Activated gamma-delta T cell treated with Interleukin-2 at 50 U/mL for 16 hours (primary cell): Measurements from ENCODE around the gene POLR2L.

Experiments used
- DNase-seq: peaks from one replicate; pipeline ENCODE4 v3.0.0-alpha.2; 2020

POLR2L gene

DNA sequence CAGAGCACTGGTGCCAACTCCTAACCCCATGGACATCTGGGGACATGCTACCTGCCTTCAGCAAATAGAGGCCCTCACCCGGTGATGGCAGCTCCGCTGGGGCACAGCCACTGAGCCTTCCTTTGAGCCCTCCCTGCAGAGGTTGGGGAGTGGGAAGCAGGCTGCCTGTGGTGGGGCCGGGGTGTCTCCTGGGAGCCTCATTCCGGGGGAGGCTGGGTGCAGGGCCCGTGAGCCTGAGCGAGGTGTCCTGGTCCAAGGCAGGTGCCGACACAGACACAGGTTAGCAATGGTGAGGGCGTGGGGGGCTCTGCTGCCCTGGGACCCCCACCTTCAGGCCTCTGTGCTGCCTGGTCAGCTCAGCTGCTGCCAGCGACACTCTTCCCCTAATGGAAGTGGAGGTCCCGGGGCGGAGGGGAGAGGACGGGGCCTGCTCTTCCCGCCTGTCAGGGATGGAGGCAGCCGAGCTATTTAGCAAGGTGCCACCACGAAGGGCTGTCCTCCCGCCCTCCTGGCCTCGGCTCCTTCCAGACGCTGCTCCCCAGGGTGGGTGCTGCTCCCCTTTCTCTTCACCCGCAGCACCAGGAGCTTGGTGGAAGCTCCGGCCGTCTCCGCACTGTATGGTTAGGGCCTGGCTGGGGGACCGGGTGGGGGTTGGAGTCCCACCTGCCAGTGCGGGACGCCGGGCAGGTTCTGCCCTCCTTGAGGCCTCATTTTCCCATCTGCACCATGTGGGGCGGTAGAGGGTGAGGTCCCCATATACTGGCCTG, 11.5 kb upstream of the POLR2L start:
- no peak for DNase-seq

DNA sequence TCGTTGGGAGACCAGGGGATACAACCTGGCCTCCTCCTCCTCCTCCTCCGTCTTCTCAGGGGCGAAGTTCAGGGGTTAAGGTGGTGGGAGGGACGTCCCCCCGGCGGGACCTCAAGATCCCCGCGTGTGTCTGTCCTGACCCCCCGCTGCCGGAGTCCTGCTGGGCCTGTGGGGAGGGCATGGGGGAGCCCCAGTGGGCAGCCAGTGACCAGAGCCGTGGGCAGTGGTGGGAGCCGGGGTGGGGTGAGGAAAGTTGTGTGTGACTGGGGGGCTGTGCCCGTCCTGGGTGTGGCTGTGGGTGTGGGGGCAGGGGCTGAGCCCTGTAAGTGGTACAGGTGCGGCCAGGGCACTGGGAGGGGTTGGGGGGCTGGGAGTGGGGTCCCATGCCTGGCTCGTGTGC, 10.4 kb upstream of the POLR2L start:
- DNase-seq, result no peak

DNA sequence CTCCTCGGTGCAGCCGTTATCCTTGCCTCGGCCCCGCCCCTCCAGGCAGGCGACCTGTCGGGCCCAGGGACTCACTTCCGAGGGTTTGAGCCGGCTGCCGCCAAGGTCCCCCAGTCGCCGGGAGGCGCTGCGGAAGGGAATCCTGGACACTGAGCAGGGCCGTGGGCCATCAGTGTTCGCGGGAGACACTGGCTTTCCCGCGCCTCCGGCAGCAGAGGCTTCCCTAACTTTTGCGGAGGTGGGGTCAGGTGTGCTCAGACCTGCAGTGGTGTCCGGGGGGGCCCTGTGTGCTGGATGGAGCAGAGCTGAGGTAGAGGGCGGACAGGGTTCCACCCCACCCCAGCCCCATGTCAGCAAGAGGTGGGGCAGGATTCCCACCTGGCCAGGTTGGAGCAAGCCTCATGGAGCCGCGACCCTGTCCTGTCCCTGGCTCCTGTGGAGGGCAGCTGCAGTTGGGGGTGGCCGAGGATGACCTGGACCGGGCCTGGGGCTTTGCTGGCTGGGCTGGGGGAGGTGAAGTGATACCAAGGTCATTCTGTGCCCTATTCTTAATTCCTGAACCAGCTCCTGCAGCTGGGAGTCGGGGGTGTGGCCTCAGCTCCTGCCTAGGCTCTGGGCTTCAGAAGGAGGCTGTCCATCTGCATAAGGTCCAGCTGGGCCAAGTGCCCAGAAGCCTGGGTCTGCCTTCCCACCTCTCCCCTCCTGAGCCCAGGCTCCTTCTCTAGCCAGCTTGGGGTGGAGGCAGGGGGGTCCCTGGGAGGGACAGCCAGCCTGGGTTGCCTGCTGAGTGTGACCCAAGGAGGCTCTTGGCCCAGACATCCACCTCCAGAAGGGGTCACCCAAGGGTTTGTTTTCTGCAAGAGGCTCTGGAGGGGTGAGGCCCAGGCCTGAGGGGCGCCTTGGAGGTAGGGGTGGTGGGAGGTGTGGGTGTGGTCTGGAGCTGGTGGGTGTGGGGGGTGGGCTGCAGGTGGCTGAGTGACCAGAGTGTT, 8.7 kb upstream of the POLR2L start:
- no peak for DNase-seq

DNA sequence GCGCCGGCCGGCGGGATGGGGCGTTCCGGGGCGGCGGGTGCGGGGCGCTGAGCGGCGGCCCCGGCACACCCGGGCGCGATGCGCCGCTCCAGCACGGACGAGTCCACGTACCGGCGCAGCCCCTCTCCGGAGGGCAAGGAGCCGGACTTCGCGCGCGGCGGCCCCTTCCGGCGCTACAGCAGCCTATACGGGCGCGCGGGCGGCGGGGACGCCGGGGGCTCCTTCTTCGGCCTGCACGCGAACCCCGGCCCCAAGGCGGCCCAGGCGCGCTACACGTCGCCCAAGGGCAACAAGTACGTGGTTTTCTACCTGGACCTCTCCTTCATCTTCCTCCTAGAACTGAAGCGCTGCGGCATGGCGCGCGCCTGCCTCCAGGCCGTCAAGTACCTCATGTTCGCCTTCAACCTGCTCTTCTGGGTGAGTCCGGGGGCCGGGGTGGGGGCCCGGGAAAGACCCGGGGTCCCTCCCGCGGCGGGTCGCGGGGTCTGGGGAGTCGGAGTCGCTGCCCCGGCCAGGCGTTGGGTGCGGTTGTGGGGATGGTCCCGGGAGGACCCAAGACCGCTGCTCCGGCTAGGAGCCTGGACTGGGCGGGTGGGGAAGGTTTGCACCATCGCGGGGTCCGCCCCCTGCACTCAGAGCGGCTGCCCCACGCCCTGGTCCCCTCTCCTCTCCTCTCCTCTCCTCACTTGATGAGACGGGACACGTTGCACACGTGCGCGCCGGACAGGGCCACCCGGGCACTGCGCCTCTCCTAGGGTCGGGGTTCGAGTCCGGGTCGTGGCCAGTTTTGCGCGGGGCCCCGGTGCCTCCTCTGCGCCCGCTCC, 7.8 kb upstream of the POLR2L start:
- no peak for DNase-seq

DNA sequence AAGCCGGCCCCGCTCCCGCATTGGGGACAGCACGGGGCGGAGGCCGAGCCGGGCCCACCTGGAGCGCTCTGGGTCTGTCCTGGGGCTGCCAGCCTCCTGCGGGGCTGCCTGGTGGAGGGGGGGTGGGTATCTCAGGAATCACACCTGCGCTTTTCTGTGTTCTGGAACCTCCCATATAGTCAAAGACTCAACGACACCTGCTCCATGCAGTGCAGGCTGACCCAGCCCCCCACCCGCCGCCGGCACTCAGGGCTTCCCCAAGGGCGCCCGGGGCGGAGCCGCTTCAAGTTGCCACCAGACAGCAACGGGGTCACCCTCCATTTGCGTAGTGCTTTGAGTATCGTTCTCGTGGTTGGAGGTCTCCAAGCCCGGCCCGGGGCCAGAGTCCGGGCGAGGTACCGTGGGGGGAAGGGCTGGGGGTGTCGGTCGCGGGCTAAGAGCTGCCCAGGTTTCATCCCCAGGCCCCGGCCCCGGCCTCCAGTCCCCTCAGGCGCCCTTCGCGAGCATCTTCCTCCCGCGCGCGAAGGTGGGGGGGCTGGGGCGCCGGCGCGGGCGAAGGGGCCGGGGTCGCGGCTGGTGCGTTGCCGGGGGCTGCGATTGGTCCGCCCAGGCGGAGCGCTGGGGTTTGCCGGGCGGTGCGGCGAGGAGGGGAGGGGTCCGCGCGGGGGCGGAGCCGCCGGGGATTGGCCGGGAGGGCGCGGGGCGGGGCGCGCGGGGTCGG, 6.9 kb upstream of the POLR2L start:
- no peak for DNase-seq

DNA sequence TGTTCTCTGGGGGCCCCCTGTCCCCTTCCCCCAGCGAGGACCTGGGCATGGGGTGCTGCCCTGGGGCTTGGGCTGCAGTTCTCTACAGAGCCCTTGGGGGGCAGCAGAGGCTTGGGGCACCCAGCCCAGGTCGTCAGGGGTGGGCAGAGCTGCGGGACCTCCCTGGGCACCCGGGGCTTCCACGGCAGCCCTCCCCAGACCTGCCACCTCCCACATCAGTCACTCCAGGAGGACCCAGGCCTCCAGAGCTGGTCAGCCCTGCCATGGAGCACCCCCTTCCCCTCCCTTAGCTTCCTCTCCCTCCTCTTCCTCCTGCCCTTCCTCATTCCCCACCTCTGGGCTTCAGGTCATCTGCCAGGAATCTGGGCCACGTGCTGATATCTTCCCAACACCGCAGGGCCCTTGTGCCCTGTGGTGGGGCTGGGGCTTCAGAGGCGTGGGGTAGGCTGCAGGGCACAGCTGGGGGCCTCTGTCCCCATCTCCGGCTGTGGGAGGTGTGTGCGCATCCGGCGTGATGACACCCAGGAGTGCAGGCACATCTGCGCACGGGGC, 6.1 kb upstream of the POLR2L start:
- peak; percentile 67 for DNase-seq

DNA sequence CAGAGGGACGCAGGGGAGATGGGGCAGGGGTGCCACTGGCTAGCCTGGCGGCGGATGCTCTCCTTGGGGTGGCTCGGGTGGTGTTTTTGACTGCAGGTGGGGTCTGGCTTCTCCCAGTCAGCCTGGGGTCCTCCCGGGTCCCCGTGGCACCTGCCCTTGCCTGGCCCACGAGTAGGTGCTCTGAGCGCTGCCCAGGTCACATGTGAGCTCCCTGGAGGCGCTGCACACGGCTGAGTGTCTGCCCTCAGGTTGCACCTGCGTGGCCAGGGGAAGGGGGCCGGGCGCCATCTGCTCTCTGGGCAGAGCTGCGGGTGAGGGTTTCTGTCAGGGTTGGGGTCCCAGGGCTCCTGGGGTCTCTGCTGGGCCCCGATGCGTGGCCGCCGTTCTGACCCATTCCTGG, 5.5 kb upstream of the POLR2L start:
- DNase-seq, result no peak

DNA sequence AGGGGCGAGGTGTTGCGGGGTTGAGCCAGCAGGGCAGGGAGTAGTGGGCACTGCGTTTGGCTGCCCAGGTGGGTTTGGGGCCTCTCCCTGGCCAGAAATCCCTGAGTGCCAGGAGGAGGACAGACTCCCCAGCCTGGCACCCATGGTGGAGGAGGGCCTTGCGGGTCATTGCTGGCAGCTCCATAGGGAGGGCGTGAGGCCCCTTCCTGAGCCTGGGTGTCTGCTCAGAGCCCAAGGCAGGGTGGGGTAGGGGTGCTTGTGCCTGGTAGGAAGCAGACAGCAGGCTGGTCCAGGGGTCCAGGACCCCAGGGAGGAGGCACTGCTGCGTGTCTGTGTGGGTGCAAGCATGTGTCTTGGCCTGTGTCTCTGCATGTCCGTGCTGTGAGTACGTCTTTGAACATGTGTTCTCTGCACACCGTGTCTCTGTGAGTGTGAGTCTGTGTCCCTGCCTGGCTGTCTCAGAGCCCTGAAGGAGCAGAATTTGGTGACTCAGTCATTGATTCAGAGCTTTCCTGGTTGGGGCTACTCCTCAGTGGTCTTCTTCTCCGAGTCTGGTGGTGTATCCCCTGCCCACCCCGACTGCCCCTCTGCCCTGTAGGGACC, 4.3 kb upstream of the POLR2L start:
- no peak for DNase-seq

DNA sequence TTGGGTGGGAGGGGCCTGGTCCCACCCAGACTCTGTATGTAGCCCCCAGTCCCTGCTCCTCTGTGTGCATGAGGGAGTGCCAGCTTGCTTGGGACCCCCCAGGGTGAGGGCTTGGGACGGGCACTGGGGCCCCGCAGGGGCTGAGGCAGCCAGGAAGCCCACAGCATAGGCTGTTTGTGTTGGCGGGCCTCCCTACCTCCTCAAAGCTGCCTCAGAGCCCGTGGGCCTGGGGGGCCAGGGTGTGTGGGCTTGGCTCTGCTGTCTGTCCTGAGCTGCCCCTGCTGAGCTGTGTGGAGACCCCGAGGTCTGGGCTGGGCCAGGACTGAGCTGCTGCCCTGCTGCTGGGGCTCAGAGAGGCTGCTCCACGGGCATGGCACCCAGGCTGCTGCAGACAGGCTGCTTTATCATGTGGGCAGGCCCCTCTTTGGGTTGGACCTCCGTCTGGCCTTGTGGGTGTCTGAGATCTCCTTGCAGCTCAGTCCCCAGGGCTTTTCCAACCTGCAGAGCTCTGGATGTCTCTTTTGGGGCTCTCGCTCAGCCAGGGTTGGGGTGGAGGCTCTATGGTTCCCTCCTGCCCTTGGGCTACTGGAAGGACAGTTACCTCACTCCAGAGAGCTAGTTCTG, 3.7 kb upstream of the POLR2L start:
- DNase-seq, result no peak

DNA sequence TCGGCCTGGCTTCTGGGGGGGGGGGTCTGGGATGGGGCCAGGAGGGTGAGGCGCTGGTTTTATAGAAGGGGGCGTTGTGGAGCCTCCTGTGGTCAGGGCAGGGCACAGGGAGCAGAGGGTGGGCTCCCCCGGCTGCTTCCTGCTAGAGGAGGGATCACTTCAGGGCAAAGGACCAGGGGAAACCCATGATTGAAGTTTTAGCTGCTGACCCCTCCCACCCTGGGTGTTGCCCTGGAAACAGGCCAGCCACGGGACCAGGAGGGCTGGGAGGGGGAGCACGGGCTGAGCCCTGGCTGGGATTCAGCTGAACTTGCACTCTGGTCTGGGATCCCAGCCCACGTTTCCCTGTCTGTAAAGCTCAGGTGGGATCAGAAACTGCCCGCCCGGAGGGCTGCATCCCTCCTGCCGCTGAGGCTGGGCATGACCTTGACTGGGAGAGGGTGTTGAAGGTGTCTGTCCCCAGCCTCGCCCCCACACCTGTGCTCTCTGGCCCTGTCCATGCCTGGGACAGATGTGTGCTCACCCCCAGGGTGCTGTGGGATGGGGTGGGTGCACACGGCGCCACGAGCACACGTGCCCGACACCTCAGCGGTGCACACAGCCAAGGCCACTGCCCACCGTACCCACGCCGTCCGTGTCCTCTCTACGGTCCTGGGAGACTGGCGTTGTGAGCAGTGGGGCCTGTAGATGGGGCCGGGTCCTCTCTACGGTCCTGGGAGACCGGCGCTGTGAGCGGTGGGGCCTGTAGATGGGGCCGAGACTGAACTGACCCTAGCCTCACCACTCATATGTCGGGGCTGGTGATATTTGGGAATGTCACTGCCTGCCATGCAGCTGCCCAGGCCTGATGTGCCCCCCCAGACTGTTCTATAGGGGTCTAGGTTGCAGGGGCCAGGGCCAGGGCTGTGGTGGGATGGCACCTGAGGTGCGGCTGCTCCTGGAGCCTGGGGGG, 2.6 kb upstream of the POLR2L start:
- DNase-seq, result no peak

DNA sequence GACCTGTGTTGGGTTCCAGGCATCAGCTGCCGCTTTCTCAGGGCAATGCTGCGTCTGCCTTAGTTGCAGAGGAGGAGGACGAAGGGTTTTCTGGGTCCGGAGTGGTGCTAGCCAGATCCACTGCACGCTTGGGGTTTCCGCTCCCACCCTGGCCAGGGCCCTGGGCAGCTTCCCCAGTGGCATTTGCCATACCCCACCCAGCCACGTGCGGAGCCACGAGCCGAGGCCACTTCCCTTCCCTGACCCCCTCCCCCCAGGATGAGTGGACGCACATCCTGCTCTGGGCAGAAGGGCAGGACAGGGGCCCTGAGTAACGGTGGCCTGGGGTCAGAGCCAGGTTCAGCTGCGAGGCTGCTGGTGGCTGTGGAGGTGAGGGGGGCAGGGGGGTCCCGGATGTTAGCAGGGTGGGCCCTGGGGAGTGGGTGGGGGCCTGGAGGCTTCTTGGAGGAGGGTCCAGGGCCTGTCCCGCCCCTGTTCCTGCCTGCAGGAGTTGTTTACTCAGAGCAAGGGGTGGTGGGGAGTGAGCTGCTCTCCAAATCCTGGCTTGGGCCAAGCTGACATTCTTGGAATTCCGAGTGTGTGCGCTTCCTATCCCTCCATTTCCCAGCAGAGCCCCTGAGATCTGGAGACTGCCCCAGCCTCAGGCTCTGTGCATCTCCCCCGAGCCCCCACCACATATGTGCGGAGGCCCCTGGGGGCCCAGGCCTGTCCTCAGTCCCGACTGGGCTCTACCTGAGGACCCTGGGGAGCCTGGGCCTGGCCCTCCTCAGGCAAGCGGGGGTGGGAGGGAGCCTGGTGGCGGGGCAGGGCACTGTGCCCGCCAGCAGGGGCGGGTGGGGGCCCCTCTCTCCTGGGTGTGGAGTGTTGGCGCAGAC, 1.7 kb upstream of the POLR2L start:
- no peak for DNase-seq

DNA sequence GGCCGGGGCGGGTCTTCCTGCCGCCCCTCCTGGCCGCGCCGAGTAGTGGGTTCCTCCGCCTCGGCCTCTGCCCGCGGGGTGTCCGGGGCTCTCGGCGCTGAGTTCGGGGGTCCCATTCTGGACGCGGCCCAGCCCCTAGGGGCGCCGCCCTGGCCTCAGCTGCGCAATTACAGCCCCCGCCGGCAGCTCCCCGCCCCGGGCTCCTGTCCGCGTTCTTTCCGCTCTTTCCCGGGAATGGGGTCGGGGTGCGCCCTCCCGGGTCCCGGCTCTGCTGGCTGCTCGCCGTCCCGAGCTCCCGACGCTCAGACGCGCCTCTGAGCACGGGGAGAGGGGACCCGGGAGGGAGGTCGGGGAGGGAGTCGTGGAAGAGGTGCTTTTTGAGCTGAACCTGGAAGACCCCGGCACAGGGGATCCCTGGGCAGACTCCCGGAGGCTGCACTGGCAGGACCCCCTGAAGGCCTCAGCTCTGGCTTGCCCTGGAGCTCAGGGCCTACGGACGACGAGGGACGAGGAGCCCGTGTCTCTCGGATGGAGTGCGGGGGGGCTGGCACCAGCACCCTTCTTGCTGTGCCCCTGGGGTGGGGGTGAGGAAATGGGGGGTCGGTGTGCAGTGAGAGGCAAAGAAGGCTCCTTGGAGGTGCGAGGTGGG, 881 bp upstream of the POLR2L start:
- DNase-seq, result no peak

DNA sequence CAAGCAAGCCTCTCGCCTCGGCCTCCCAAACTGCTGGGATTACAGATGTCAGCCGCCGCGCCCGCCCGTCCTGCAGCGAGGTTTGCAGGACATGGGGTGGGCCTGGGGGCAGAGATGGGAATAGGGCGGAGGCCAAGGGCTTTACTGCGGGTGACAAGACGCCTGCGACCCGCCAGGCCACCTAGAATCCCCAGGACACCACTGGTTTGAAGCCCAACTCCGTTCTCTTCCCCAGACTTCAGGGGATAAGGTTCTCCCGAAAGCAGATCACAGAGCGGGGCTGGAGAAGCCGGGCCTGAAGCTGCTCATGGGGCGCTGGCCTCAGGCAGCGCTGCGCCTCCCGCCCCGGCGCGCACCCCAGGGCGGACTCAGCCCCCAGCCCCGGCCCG, 354 bp downstream of the POLR2L start:
- DNase-seq, result peak; percentile 16

DNA sequence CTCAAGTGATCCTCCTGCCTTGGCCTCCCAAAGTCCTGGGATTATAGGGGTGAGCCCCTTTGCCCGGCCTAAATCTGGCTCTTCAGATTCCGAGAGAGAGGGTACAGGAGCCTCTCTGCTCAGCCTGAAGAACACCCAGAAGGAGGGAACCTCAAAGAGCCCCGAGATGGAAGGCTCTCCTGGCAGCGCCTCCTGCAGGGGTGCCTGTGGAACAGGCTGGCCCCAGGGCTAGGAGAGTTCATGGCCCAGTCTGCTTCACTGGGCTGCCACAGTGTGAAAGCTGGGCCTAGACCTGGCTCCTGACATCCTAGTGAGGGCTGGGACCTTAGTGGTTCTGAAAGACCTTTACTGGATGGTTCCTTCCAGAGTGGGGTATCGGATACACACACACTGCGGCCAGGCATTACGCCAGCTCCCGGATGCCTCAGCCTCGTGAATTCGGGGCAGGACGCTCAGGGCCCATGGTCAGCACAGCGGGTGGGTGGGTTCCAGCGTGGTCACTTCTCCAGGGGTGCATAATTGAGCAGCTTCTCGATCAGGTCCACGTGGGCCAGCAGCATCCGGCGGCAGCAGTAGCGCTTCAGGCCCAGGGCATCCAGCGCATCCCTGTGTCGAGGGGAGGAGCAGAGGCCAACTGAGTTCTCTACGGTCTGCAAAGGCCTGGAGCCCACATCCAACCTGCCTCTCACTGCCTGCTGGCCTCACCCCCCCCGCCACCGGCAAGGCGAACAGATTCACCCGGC, 2.3 kb downstream of the POLR2L start:
- DNase-seq, result no peak

DNA sequence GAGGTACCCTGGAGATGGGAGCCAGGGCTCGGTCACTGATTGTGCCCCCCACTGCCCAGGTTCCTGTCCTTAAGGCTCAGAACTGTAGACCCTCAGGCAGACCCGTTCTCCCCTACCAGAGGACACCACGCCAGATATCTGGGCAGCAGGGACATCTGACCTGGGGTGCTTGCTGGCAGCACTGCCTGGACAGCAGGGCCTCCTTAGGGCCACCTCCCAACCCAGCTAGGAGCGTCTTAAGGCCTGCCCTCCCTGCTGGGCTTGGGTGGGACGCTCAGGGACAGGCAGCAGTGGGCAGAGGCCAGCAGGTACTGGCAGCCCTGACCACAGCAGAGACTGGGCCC, 3.1 kb downstream of the POLR2L start:
- DNase-seq, result no peak

DNA sequence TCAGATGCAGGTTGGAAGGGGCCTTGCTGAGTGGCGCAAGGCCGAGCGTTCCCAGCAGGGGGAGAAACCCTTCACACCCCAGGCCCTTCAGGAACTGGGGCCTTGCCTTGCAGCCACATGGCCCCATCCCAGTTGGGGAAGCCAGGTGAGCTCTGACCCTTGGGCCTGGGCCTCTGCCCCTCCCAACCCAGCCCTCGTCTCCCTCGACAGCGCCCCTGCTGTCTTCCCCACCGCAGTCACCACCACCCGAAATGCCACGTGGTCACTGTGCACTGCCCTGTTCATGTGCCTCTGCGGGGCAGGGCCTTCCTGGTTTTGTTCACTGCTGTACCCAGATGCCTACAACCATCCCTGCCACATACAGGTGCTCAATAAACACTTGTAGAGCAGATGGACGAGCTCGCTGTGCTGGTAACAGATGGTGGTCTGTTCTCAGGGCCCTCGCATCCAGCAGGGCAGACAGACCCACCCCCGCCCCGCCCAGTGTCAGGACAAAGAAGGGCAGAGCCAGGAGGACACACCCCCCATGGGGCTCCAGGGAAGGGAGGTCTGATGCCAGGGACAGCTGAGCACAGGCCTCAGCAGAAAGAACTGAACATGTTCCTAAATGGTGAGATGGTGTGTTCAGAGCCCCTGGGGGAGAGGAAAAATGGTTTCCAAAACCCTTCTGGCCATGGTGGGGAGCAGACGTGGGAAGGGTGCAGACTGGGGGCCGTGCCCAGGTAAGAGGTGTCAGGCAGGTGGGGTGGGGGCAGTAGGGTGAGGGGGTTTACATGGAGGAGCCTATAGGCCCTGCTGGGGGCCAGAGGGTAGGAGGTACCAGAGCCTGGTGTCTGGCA, 3.7 kb downstream of the POLR2L start:
- no peak for DNase-seq

DNA sequence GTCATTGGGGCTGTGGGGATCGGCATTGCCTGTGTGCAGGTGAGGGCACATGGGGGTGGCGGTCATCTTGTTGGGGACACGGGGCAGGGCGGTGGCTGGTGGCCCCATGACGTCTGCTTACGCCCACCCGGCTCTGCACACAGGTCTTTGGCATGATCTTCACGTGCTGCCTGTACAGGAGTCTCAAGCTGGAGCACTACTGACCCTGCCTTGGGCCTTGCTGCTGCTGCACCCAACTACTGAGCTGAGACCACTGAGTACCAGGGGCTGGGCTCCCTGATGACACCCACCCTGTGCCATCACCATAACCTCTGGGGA, 4.4 kb downstream of the POLR2L start:
- DNase-seq, result no peak
